GM13977 (cell line): ENCODE measurements around the gene GRXCR2.

ENCODE experiments used
- DNase-seq: peaks from one replicate; pipeline ENCODE4 v3.0.0; 2012; ENCODE audit warnings: low spot score
- in situ Hi-C: fragments of 300-500 bp; cut with MboI; formaldehyde crosslinking; loops from one replicate; pipeline ENCODE4 v1.12.0; 2022; ENCODE audit warnings: low sequenced_read_pairs, low pct_unique_long_range_greater_than_20kb, mixed read lengths, inconsistent platforms; ENCODE audit not compliant: unreplicated experiment
- TF ChIP-seq, protein P1 (sequence below): IDR thresholded peaks from 2 replicates; pipeline ENCODE4 v1.5.1; 2012; ENCODE audit warnings: mild to moderate bottlenecking, control low read depth; ENCODE audit not compliant: insufficient read depth; ENCODE audit errors: extremely low read depth, missing control alignments

The GRXCR2 gene

DNA sequence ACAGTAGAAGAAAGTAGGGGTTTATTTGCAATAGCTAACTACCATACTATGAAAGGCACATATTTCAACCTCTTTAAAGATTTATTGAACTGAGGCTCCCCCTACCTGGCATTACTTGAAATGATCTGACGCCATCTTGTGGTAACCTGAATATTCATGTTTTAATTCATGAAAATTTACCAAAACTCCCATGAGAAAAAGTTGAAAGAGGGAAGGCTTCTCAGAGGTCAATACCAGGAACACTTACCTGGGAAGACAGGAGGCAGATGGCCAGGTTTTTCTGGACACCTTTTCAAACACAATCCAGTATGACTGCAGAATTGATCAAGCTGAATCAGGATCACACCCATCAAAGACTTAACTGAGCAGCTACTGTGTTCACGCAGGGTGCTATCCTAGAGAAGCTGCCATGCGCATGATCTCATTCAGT, 47.0 kb downstream of the GRXCR2 start:
- DNase-seq: peak; percentile 30
- TF ChIP-seq, protein P1, sequence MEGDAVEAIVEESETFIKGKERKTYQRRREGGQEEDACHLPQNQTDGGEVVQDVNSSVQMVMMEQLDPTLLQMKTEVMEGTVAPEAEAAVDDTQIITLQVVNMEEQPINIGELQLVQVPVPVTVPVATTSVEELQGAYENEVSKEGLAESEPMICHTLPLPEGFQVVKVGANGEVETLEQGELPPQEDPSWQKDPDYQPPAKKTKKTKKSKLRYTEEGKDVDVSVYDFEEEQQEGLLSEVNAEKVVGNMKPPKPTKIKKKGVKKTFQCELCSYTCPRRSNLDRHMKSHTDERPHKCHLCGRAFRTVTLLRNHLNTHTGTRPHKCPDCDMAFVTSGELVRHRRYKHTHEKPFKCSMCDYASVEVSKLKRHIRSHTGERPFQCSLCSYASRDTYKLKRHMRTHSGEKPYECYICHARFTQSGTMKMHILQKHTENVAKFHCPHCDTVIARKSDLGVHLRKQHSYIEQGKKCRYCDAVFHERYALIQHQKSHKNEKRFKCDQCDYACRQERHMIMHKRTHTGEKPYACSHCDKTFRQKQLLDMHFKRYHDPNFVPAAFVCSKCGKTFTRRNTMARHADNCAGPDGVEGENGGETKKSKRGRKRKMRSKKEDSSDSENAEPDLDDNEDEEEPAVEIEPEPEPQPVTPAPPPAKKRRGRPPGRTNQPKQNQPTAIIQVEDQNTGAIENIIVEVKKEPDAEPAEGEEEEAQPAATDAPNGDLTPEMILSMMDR: peak; percentile 69
- in situ Hi-C loops: no loop called here

DNA sequence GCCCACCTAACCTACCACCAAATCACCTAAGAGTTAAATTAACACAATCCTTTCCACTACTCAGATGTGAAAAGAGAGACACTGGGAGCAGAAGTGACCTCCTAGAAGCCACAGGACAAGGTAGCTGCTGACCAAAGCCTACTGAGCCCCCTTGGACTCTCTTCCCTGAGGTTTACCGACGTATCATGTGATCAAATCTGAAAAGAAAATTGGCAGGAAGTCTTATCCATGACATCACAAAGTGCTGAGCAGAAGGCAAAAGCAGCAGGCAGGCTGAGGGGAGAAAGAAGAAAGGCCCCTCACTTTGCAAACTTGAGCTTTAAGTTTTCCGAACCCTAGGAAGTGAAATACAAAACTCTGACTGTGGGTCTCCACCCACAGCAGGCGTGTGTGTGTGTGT, 48.8 kb downstream of the GRXCR2 start:
- in situ Hi-C loops: no loop called here
- DNase-seq: no peak
- TF ChIP-seq, protein P1: no peak

DNA sequence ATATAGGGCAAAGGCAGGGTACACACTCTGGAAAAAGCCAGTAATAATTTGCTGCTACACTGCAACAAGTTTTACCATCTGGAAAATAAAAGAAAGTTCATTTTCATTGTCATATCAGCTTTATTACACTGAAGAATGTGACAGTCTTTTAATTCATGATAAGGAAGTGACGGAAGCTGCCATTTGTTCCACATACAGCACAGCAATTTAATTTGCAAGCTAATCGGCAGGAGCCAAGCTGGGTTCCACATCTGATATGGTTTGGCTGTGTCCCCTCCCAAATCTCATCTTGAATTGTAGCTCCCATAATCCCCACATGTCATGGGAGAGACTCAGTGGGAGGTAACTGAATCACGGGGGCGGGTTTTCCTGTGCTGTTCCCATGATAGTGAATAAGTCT, 54.2 kb downstream of the GRXCR2 start:
- DNase-seq: no peak
- TF ChIP-seq, protein P1: no peak

DNA sequence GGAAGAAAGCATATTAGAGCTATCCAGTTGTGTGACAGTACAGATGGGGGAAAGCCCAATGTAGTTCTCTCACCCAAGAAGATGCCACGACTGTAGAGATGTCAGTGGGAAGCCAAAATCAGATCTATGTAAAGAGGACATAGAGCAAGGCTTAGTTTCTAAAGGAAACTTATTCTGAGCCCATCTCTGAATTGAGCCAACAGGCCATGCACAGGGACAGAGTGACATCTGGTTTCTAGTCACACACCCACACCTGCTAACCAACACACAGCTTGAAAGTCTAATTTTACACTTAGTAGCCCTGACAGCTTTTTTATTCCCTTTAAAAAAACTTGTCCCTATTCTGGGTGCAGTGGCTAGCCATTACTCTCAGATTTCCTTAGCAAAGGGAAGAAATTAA, 59.9 kb downstream of the GRXCR2 start:
- TF ChIP-seq, protein P1: no peak
- DNase-seq: no peak
- in situ Hi-C loops: no loop called here

More for the DNA sequence above, 54.2 kb downstream of the GRXCR2 start:
- in situ Hi-C loops: no loop called here

DNA sequence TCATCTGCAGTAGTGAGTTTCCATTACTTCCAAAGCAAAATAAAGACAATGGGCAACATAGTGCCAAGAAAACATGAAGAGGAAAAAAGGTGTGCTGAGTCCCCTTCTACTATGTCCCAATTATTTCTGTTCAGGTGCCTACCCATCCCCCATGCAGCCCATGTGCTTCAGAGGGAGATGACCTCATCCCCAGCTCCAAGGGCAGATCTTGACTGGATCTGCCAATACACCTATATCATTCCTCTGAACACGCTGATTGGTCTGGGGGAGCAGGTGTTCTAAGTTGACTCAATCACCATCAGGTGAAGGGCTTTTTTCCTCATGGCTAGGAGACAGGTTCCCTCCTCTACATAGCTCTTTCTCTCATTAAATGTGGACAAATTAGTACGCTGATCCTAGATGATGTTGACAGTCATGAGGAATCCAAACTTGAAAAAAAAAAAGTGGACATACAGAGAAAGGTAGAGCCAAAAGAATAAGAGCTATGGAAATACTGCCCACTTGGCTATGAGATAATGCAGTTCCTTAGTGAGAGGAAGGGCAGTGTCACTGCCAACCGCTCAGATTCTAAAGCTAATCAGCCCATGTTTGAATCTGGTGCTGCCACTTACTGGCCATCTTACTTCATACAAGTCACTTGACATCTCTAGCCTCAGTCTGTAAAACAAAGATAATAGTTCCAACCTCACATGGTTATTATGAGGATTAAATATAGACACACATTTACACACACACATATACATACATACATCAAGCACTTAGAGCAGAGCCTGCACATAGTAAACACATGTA, 60.8 kb downstream of the GRXCR2 start:
- in situ Hi-C loops: no loop called here
- no peak for DNase-seq
- TF ChIP-seq, protein P1: peak; percentile 5
